Measurements from ENCODE around the gene RNASEH2B.

RNASEH2B gene

GRCh38 chr13:50909605-50910484 lies at the start of gene RNASEH2B:
RNASEH2B (plus strand) TSS chr13:50909791; CDS start chr13:50910077, 286 bp downstream.
- DNase-seq, result peak; percentile 75

- no peak for DNase-seq
These were observed 45.1 kb upstream of the RNASEH2B start for GRCh38 chr13:50864492-50864891.

GRCh38 chr13:50866817-50867636 lies 42.6 kb upstream of the RNASEH2B start:
- no peak for DNase-seq

GRCh38 chr13:50867637-50867945 lies 42.0 kb upstream of the RNASEH2B start:
- no peak for DNase-seq

GRCh38 chr13:50871405-50871804 lies 38.2 kb upstream of the RNASEH2B start:
- DNase-seq, result no peak

GRCh38 chr13:50873467-50873866 lies 36.1 kb upstream of the RNASEH2B start:
- no peak for DNase-seq

- DNase-seq, result no peak
These were observed 35.6 kb upstream of the RNASEH2B start for GRCh38 chr13:50873991-50874390.

- no peak for DNase-seq
These were observed 26.7 kb upstream of the RNASEH2B start for GRCh38 chr13:50882816-50883435.

- DNase-seq, result no peak
These were observed 25.9 kb upstream of the RNASEH2B start for GRCh38 chr13:50883728-50884127.

GRCh38 chr13:50884265-50884664 lies 25.3 kb upstream of the RNASEH2B start:
- DNase-seq, result no peak

GRCh38 chr13:50887151-50887550 lies 22.4 kb upstream of the RNASEH2B start:
- DNase-seq, result no peak

GRCh38 chr13:50888362-50888761 lies 21.2 kb upstream of the RNASEH2B start:
- DNase-seq, result no peak

- DNase-seq, result no peak
These were observed 20.3 kb upstream of the RNASEH2B start for GRCh38 chr13:50889317-50889716.

GRCh38 chr13:50891206-50891605 lies 18.4 kb upstream of the RNASEH2B start:
- no peak for DNase-seq

- DNase-seq, result peak; percentile 59
These were observed 17.2 kb upstream of the RNASEH2B start for GRCh38 chr13:50892210-50892944.

GRCh38 chr13:50893211-50893852 lies 16.3 kb upstream of the RNASEH2B start:
- peak; percentile 65 for DNase-seq

- no peak for DNase-seq
These were observed 15.6 kb upstream of the RNASEH2B start for GRCh38 chr13:50894012-50894411.

GRCh38 chr13:50894504-50894903 lies 15.1 kb upstream of the RNASEH2B start:
- DNase-seq, result no peak

- no peak for DNase-seq
These were observed 11.3 kb upstream of the RNASEH2B start for GRCh38 chr13:50898338-50898737.

GRCh38 chr13:50901701-50902100 lies 7.9 kb upstream of the RNASEH2B start:
- DNase-seq, result no peak

GRCh38 chr13:50905256-50905655 lies 4.3 kb upstream of the RNASEH2B start:
- no peak for DNase-seq

- DNase-seq, result no peak
These were observed 1.8 kb upstream of the RNASEH2B start for GRCh38 chr13:50907781-50908180.
